ENCODE measurements around the gene PRDX2. TPM values are rescaled to one million over a fixed set of nuclear protein-coding genes. Genes with fewer than 3 reads are reported as not detected.

PRDX2 gene
- total and polyA plus RNA-seq, 2 of the 4 experiments (the other 2 are of a cell fraction) = 371 to 378 TPM

DNA sequence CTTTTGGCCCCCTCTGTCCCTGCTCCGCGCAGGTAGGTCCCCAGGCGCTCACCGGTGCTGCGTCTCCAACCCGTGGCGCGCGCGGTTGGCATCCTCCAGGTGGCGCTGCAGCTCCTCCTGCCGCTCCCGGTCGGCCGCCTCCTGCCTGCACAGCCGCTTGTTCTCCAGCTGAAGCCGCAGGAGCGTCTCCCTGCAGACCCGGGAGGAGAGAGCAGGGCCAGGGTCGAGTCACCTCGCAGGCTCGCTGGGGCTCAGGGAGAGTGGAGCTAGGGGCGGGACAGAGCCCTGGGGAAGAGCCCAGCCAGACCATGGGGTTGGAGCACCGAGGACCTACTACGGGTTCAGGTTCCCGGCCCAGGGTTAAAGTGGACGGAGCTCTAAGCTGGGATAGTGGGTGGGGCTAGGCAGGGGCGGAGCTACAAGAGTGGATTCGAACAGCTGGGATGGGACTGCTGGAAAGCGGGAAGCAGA, 35.5 kb downstream of the PRDX2 start:
- Histone ChIP-seq H3K9me1 (ENCODE audit: insufficient read depth, low read length) (no peaks in the 10 kb centered on the region), H4K20me1 (ENCODE audit: insufficient read depth, low read length) (peaks cover 5% of the 10 kb centered on the region; the same call in 1 of the 2 replicates), H3K14ac (replicated peaks; ENCODE audit: low read depth, low read length) (no peak overlapping the region), H3K4ac (ENCODE audit: low read depth, low read length) (no peak overlapping the region), H4K5ac (ENCODE audit: low read depth, low read length) (no peak overlapping the region), H2AK9ac (replicated peaks; ENCODE audit: low read depth, low read length, poor library complexity) (no peak overlapping the region), H2BK15ac (ENCODE audit: low read depth, low read length) (no peak overlapping the region), H2AFZ (replicated peaks; ENCODE audit: low read length, poor library complexity) (peak overlapping the region; percentile 98), H3K9ac (ENCODE audit: low read depth, low read length) (peak overlapping the region; percentile 55), H2AK5ac (ENCODE audit: low read depth, low read length) (no peak overlapping the region), H2BK120ac (ENCODE audit: low read depth, low read length) (no peak overlapping the region), H3K23ac (ENCODE audit: low read depth, low read length) (no peak overlapping the region), H2BK20ac (ENCODE audit: low read depth, low read length) (no peak overlapping the region), H2BK5ac (ENCODE audit: low read depth, low read length, poor library complexity, severe bottlenecking) (no peak overlapping the region), H4K91ac (ENCODE audit: insufficient read depth, low read depth, low read length) (no peak overlapping the region), H3K56ac (ENCODE audit: extremely low read depth, insufficient read depth, low read length) (no peak overlapping the region), H3K18ac (ENCODE audit: low read depth, low read length) (no peak overlapping the region), H3K4me2 (ENCODE audit: low read depth, low read length) (peak overlapping the region; percentile 98), H3K36me3 (ENCODE audit: control insufficient read depth, insufficient read depth, low read length) (peaks cover 9% of the 10 kb centered on the region), H3K79me1 (ENCODE audit: low read depth in 1 of 2, low read length in 2 of 2) (no peaks in the 10 kb centered on the region), H3K4me3 (ENCODE audit: insufficient read depth, low read depth, low read length) (peak overlapping the region; percentile 84), H3K9me3 (ENCODE audit: control insufficient read depth, insufficient read depth, low read length) (no peaks in the 10 kb centered on the region), H3K4me1 (ENCODE audit: control insufficient read depth, insufficient read depth, low read length) (no peaks in the 10 kb centered on the region), H3K27ac (ENCODE audit: insufficient read depth, low read length) (no peak overlapping the region; the same call in 1 of the 2 replicates), H4K8ac (ENCODE audit: low read depth in 2 of 2, low read length in 2 of 2) (no peak overlapping the region), H3K27me3 (ENCODE audit: control insufficient read depth, insufficient read depth, low read length) (no peaks in the 10 kb centered on the region)
- no TSS peak for BruUV-seq (replicated peaks)
- ATAC-seq (ENCODE audit: low read depth) (peak; percentile 99), DNase-seq (peak; percentile 73)
- POLR2A ChIA-PET (ENCODE audit: unreplicated experiment) = interaction anchor here (0.6 to 1.0 kb wide), 2 partner anchors 26 to 29 kb away, joined by 3 to 5 read pairs; no protein-coding TSS in a partner anchor
- intact Hi-C loops (cut with micrococcal nuclease) (loop anchor here (1.0 to 2.0 kb wide), 2 partner anchors 30 to 81 kb away; no protein-coding TSS in a partner anchor), in situ Hi-C loops (cut with MboI; ENCODE audit: low sequenced_read_pairs) (loop anchor here (5.0 kb wide), 1 partner anchor 36 kb away; the partner anchor contains the start of genes PRDX2 and THSD8), dilution Hi-C loops (cut with HindIII; ENCODE audit: low sequenced_read_pairs, unreplicated experiment) (no loop called here)
- WGBS, 2 experiments (ENCODE audit: extremely low coverage in 2 of 2, insufficient read length in 1 of 2) = 0% methylated on average over 24 of the region's 30 CpGs; no CpG with 5 or more reads in 1 of the 2 experiments
- TF ChIP-seq CTCF (conservative IDR thresholded peaks at IDR 0.05; ENCODE audit: low read depth, low read length) (peak; percentile 93), RAD21 (IDR thresholded peaks at IDR 0.05; ENCODE audit: low read length) (peak; percentile 87), CEBPB (IDR thresholded peaks at IDR 0.05; ENCODE audit: low read depth, low read length) (no peak), SMC3 (IDR thresholded peaks at IDR 0.05; ENCODE audit: low read depth, low read length) (peak; percentile 89)
- TF ChIP-seq, protein P1, sequence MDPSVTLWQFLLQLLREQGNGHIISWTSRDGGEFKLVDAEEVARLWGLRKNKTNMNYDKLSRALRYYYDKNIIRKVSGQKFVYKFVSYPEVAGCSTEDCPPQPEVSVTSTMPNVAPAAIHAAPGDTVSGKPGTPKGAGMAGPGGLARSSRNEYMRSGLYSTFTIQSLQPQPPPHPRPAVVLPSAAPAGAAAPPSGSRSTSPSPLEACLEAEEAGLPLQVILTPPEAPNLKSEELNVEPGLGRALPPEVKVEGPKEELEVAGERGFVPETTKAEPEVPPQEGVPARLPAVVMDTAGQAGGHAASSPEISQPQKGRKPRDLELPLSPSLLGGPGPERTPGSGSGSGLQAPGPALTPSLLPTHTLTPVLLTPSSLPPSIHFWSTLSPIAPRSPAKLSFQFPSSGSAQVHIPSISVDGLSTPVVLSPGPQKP (IDR thresholded peaks at IDR 0.05; ENCODE audit: borderline replicate concordance, low read depth, low read length) = no peak
- CTCF ChIA-PET = interaction anchor here (0.6 to 2.5 kb wide), 18 partner anchors 8 to 153 kb away, joined by 3 to 35 read pairs (median 4); partner anchors contain the start of genes JUNB and SYCE2
